Measurements from ENCODE around the gene WDR4.
"Not testable (repeated sequence)": the region's sequence is repeated elsewhere in the genome, so short reads cannot be mapped to it uniquely, and the experiment has no call there.

WDR4 gene

DNA sequence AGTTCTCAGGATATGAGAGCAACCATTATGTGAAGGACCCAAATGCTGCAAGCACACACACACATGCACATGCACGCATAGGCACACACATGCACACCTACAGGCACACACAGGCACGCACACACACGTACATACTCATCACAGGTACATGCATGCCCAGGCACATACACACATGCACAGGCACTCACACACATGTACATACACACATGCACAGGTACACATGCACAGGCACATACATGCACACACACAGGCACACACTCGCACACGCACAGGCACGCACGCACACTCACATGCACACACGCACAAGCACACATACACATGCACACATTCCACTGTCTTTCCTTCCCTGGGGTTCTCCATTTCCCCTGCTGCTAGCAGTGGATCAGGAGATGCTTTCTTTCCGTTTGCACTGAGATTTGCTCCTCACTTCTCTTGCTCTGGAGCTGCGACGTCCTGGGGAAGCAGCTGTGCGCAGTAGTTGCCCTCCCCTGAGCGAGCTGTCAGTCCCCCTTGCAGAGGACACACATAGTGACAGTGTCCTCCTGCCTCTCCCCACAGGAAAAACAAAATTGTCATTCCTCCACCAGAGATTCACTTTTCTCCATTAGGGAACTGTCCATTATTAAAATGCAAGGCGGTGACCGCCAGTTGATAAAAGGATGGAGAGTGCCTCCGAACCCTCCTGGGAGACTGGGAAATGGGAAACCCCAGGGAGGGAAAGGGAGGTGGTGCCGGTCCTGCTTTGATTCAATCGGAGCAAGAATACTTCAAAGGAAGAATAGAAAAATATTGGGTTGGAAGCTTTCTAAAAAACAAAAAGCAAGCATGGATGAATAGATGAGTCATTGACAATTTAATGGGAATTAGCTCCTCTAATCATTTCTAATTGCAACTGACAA, 69.5 kb downstream of the WDR4 start:
- no peak for DNase-seq

DNA sequence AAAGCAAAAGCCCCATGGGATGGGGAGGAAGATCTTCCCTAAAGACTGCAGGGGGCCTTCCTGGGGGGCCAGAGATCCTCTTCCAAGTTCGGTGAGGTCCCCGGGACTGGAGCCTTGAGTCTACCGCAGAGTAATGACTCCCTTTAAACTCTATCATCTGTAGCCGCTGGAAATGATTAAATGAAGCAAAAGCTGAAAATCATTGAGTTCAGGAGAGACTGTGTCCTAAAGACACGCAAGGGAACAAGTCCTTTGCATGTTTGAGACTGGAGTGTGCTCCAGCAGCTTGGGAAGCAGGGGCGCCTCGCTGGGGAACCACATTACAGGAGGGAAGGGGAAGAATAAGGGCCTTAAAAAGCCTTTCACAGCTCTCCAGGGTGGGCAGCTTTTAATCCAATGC, 70.2 kb downstream of the WDR4 start:
- DNase-seq, result no peak

DNA sequence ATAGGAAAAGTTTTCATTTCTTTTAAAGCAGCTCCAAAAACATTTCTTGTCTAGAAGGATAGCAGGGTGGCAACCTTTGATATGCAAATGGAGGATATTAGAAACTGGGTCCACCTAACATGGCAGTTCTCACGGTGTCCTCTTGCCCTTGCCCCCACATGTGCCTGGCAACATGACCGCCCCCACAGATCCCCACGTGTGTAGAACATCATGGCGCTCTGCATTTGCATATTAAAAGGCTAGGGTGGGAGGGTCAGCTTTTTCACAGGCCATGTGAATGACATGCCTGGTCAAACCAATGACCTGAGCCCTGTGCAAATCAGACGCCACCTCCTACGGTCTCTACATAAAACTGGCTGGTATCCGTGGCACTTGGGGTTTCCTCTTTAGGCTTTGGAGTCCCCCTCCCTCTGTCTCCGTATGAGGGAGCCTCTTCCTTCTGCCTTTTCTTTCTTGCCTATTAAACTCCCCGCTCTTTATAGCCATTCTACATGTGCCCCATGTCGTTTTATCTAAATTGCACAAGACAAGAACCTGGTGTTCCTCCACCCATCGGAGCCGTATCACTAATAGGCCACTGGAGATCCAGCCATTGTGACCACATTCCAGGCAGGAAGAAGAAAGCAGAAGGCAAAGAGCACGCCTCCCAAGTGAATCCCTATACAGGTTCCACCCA, 71.3 kb downstream of the WDR4 start:
- no peak for DNase-seq

DNA sequence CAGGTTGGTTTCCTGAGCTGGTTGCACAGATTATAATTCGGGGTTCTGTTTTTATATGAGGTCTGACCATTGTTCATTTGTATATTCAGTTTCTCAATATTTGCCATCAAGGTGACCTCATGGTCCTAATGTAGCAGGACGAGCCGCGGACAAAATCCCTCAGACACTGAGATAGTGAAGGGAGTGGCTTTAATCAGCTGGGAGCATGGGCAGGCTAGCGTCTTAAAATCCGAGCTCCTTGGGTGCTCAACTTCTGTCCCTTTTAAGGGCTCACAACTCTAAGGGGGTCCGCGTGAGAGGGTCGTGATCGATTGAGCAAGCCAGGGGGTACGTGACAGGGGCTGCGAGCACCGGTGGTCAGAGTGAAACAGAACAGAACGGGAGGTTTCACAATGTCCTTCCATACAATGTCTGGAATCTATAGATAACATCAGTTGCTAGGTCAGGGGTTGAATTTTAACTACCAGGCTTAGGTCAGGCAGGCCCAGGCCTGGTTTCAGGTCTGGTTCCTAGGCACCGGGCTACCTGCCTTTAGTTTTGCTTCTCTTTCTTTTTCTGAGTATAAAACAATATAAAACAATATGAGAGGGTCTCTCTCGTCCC, 71.9 kb downstream of the WDR4 start:
- not testable (repeated sequence) for DNase-seq

DNA sequence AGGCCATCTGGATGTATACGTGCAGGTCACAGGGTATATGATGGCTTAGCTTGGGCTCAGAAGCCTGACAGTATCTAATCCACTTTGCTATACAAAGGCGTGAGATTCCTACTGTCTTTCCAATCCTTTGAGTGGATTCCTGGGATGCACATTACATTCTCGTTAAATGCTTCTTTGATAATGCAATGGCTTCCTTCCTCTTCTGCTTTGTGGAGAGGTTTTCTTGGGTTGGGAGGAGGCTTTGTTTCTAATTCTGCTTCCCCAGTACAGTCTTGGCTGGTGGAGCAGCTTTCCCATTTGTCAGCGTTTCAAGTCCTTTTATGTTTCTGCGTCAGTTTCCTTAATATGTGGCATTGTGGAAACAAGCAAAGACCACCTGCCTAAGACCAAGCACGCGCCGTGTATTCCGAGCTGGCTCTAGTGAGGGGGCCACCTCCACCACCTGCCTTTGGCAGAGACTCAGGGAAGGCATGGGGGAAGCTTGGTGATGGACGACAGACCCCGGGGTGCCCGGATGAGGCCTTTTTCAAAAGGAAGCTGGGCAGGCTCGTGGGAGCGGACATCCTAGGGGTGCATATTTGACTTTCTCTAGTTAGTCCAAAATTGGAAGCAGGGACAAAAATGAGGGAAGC, 72.7 kb downstream of the WDR4 start:
- DNase-seq, result no peak

DNA sequence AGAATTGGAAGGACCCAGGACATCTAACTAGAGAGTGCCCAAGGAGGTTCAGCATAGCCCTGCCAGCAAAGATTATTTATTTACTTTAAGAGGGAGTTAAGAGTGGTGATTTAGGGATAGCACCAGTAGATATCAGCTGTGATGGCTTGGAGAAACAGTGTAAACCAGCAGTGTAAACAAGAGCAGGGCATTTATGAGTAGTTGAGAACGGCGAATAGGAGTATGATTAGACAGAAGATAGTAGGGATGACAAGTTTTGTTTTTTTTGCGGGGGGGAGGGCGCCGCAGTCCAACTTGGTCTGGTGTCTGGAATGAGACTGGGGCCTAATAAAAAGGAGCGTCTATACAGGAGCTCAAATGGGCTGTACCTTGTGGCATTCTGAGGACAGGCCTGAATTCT, 77.7 kb downstream of the WDR4 start:
- DNase-seq, result not testable (repeated sequence)

DNA sequence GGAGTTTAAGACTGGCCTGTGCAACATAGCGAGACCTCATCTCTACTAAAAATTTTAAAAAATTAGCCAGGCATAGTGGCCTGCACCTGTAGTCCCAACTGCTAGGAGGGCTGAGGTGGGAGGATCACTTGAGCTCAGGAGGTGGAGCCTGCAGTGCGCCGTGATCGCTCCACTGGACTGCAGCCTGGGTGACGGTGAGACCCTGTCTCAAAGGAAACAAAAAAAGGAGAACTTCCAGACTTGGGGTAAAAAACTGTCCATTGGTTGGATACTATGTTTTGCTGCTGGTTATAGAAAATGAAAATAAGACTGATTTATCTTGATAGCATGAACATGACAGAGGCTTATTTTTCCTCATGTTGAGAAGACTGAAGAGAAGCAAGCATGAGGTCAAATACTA, 79.4 kb downstream of the WDR4 start:
- no peak for DNase-seq

DNA sequence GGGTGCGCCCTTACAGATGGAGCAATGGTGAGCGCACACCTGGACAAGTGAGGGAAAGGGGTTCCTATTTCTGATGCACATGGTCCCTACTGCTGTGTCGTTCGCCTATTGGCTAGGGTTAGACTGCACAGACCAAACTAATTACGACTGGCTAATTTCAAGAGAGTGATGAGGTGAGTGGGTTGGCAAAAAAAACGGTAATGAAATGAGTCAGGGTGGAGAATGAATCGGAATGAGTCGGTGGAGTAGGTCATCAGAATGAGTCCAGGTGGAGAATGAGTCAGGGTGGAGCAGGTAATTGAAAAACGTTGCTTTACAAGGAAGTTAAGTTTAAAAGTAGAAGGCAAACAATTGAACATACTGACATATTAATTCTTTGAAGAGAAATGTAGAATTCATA, 79.8 kb downstream of the WDR4 start:
- DNase-seq, result no peak

All from NCI-H748 treated with DMSO at 0.1 percent for 48 hours (cell line).